Measurements from ENCODE around the gene ESR2.

The ESR2 gene

GRCh38 chr14:64092940-64093339, 201.2 kb downstream of the ESR2 start:
- DNase-seq (ENCODE audit: low spot score) = no peak

GRCh38 chr14:64092338-64092737, 201.8 kb downstream of the ESR2 start:
- no peak for DNase-seq (ENCODE audit: low spot score)
- FAIRE-seq = peak; percentile 44

More at GRCh38 chr14:64092940-64093339, 201.2 kb downstream of the ESR2 start:
- no peak for FAIRE-seq

DNA sequence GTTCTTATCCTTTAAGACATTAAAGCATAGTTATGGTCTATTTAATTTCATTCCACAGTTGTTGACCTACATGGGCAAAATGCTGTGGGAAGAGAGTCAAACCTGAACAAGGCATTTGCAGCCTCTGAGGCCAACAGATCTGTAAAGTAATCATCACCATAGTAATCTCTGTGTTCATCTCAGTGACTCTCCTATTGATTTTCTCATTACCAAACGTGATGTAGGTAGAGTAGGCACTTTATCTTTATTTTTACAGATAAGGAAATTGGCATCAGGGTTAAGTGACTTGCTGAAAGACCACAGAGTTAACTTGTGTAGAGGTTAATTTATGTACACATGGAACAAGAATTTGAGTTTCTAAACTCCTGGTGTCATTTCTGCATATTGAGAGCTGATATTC, 203.0 kb downstream of the ESR2 start:
- DNase-seq (ENCODE audit: low spot score) (no peak), FAIRE-seq (no peak)

DNA sequence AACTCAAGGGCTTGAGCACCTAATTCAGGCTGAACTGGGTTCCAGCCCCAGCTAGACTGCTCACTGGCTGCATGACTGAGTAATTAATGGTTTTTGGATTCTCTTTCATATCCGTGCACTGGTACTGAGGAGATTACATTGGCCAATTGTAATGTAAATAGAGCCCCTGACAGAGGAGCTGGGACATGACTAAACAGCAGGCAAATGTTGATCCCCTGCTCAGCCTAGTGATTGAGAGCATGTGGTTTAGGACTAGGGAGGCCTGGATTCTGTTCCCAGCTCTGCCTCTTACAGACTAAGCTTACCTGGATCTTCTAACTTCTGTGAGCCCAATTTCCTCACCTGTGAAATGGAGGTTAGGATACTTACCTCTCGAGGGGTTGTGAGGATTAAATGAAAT, 204.3 kb downstream of the ESR2 start:
- DNase-seq (ENCODE audit: low spot score) (no peak), FAIRE-seq (no peak)

GRCh38 chr14:64088647-64088964, 205.6 kb downstream of the ESR2 start:
- DNase-seq (ENCODE audit: low spot score) (no peak), FAIRE-seq (no peak)

DNA sequence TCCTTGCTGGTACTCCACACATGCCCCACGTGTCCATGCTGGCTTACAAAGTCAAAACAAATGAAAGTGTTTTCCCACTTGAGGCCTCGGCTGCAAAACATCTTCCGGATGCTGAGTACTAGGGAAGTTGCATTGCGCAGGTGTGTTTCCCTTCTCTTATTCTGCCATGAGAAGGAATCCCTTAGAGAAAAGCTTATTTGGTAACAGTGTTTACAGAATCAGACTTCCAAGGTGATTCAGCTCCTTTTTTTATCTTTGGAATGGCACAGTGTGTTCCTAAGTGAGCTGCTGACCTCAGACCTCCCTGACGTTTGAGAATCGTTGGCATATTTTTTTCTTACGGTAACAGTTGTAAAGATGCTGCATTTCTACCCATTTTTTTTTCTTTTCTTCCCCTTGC, 211.3 kb downstream of the ESR2 start:
- DNase-seq (ENCODE audit: low spot score) (no peak), FAIRE-seq (no peak)

DNA sequence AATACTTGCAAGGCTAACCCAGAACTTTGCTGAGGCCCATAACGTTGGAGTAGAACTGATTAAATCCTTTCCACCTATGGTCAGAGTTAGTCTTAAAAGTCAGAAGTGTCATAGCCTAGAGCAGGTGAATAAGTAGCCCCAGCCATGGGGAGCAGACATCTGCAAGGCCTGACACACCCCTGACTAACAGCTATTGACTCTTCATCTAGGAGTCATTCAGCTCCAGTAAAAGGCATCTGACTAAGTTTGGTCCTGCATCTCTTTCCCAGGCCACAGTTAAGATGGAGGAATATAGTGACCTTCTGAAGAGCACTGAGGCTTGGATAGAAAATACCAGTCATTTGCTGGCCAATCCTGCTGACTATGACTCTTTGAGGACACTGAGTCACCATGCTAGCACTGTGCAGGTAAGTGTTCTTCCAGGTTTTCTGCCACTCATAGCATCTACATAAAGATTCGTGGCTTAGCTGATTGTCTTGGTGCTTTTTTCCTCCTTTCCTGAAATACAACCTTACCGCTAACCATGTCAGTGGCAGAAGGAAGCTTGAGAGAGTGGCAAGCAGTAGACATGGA, 212.9 kb downstream of the ESR2 start:
- no peak for FAIRE-seq
- DNase-seq (ENCODE audit: low spot score) = no peak

DNA sequence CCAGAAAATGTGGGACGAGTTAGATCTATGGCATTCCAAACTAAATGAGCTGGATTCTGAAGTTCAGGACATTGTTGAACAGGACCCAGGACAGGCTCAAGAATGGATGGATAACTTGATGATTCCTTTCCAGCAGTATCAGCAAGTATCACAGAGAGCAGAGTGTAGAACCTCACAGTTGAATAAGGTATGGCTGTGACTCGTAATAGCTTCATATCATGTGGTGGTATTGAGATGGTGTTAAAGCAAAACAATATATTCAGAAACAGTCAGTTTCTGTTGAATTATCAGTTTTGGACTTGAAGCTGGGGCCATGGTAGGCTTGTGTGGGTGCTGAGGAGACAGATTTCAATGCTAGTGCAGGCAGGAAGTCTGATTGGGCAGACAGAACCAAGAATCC, 213.7 kb downstream of the ESR2 start:
- FAIRE-seq = no peak

DNA sequence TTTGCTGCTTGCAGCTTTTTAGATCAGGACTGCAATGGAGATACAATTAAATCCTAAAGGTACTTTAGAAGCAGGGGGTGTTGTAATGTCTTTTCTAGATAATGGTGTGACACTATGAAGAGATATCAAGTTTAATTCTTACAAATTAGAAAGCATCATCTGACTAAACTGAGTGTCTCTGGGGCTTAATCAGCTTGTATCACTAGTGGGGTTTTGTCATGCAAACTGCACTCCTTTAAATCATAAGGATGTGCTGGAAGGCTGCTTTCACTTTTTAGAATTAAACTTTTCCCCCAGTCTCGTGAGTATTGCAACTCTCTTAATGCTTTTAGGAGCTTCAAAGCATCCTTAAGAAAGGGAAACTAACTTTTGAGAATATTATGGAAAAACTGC, 218.6 kb downstream of the ESR2 start:
- no peak for DNase-seq (ENCODE audit: low spot score)
- no peak for FAIRE-seq

More for the DNA sequence above, 213.7 kb downstream of the ESR2 start:
- DNase-seq (ENCODE audit: low spot score) = no peak

GRCh38 chr14:64074961-64075612, 219.1 kb downstream of the ESR2 start:
- no peak for FAIRE-seq
- no peak for DNase-seq (ENCODE audit: low spot score)

GRCh38 chr14:64069634-64070359, 224.4 kb downstream of the ESR2 start:
- no peak for FAIRE-seq

GRCh38 chr14:64064447-64064846, 229.7 kb downstream of the ESR2 start:
- FAIRE-seq = no peak
- no peak for DNase-seq (ENCODE audit: low spot score)

More at GRCh38 chr14:64069634-64070359, 224.4 kb downstream of the ESR2 start:
- DNase-seq (ENCODE audit: low spot score) = no peak

DNA sequence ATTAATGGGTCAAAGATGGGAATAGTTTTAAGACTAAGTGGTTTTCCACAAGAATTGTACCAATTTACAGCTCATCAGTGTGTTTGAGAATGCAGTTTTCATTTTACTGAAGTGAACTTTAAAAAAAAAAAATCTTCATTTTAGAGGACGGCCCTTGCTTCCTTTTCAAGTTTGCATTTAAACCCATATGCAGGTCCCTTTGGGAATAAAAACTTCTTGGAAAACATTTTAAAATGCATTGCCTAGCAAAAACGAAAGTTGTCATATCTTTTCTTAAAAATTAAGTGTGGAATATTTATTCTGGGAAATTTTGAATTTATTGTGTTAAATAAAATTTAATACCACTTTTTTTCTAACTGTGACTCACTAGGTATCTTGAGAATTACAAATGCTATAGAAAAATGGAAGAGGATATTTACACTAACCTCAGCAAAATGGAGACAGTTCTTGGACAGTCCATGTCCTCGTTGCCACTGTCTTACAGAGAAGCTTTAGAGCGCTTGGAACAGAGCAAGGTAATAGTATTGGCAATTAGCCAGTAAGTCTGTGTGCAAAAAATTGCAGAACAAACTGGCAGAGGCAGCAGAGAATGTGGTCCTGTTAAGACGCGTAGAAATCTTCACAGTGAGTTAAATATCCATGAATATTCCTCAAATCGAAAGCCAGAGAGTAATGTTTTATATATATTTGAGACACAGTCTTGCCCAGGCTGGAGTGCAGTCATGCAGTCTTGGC, 231.6 kb downstream of the ESR2 start:
- DNase-seq (ENCODE audit: low spot score) (no peak), FAIRE-seq (no peak)

DNA sequence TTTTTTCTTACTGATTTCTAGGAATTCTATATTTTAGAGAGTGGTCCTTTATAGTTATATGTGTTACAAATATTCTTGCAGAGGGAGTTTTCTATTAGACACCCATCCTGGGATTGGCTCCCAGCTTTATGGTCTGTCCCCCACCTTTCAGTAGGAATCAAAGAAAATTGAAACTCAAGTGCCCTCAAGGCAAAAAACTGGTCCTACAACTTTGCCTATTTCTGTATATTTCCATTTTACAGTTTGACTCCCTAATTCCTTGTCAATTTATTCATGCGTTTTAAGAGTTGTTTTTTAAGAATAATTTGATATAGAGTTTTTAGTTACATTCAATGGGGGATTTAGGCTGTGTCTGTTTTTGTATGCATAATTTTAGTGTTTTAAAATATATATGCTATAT, 232.5 kb downstream of the ESR2 start:
- FAIRE-seq (no peak), DNase-seq (ENCODE audit: low spot score) (no peak)

GRCh38 chr14:64061115-64061514, 233.1 kb downstream of the ESR2 start:
- FAIRE-seq = no peak
- DNase-seq (ENCODE audit: low spot score) = no peak

- FAIRE-seq = no peak
- DNase-seq (ENCODE audit: low spot score) = no peak
Measured at GRCh38 chr14:64060648-64061096, 233.5 kb downstream of the ESR2 start.

- no peak for DNase-seq (ENCODE audit: low spot score)
- FAIRE-seq = no peak
Measured at GRCh38 chr14:64060199-64060545, 234.0 kb downstream of the ESR2 start.

GRCh38 chr14:64059454-64060198, 234.5 kb downstream of the ESR2 start:
- DNase-seq (ENCODE audit: low spot score) = no peak
- no peak for FAIRE-seq

GRCh38 chr14:64053694-64054669, 240.2 kb downstream of the ESR2 start:
- DNase-seq (ENCODE audit: low spot score) (no peak), FAIRE-seq (no peak)

GRCh38 chr14:64049616-64050381, 244.4 kb downstream of the ESR2 start:
- FAIRE-seq = no peak

More at GRCh38 chr14:64049616-64050381, 244.4 kb downstream of the ESR2 start:
- DNase-seq (ENCODE audit: low spot score) = no peak

Measured in RCC 7860 (cell line).